Parathyroid adenoma (tissue), 2 donors: ENCODE data around the gene SHISA4.
"Not testable (repeated sequence)": the region's sequence is repeated elsewhere in the genome, so short reads cannot be mapped to it uniquely, and the experiment has no call there.

Experiments used
- H2AFZ ChIP-seq: fragments of 300-600 bp; sonication (generic); one replicate; pipeline ENCODE4 v1.7.0; 2017; ENCODE audit warnings: antibody characterized with exemption, mild to moderate bottlenecking
- H3K27ac ChIP-seq: fragments of 300-600 bp; sonication (generic); one replicate; pipeline ENCODE4 v1.7.0; 2017
- H3K27me3 ChIP-seq: fragments of 300-600 bp; sonication (generic); one replicate; pipeline ENCODE4 v1.7.0; 2017; ENCODE audit warnings: low read length; ENCODE audit not compliant: control insufficient read depth, insufficient read depth
- H3K36me3 ChIP-seq: fragments of 300-600 bp; sonication (generic); one replicate; pipeline ENCODE4 v1.7.0; 2017; ENCODE audit warnings: low read length; ENCODE audit not compliant: control insufficient read depth, insufficient read depth
- H3K4me1 ChIP-seq: fragments of 300-600 bp; sonication (generic); one replicate; pipeline ENCODE4 v1.7.0; 2017; ENCODE audit warnings: control low read depth
- H3K4me2 ChIP-seq: fragments of 300-600 bp; sonication (generic); one replicate; pipeline ENCODE4 v1.7.0; 2017; ENCODE audit warnings: low read length
- H3K4me3 ChIP-seq: fragments of 300-600 bp; sonication (generic); one replicate; pipeline ENCODE4 v1.7.0; 2017; ENCODE audit warnings: low read depth, low read length
- H3K79me2 ChIP-seq: fragments of 300-600 bp; sonication (generic); one replicate; pipeline ENCODE4 v1.7.0; 2017; ENCODE audit warnings: control low read depth
- H3K9ac ChIP-seq: fragments of 300-600 bp; sonication (generic); one replicate; pipeline ENCODE4 v1.7.0; 2017; ENCODE audit warnings: mild to moderate bottlenecking
- H3K9me3 ChIP-seq: fragments of 300-600 bp; sonication (generic); one replicate; pipeline ENCODE4 v1.7.0; 2017; ENCODE audit warnings: low read length; ENCODE audit not compliant: control insufficient read depth
- CTCF ChIP-seq: fragments of 300-600 bp; sonication (generic); IDR thresholded peaks from one replicate; pipeline ENCODE4 v1.7.0; 2017; ENCODE audit warnings: antibody characterized with exemption, mild to moderate bottlenecking
- donor health status: primary hyperparathyroidism.

The SHISA4 gene

GRCh38 chr1:201849372-201850052 is 39.2 kb upstream of the SHISA4 start:
- Histone ChIP-seq H3K27ac (no peak overlapping the region), H3K27me3 (no peaks in the 10 kb centered on the region), H3K36me3 (no peaks in the 10 kb centered on the region), H3K4me2 (no peak overlapping the region), H3K4me1 (no peaks in the 10 kb centered on the region), H2AFZ (no peak overlapping the region), H3K79me2 (no peaks in the 10 kb centered on the region), H3K9me3 (no peaks in the 10 kb centered on the region), H3K9ac (no peak overlapping the region), H3K4me3 (no peak overlapping the region)
- no peak for TF ChIP-seq CTCF

GRCh38 chr1:201850053-201850397 is 38.7 kb upstream of the SHISA4 start:
- no peaks in the 10 kb centered on the region for H3K4me1 ChIP-seq
- no peak for TF ChIP-seq CTCF
- H2AFZ ChIP-seq = no peak overlapping the region
- no peak overlapping the region for H3K4me3 ChIP-seq
- H3K27me3 ChIP-seq = no peaks in the 10 kb centered on the region
- H3K4me2 ChIP-seq = no peak overlapping the region
- no peaks in the 10 kb centered on the region for H3K36me3 ChIP-seq
- no peaks in the 10 kb centered on the region for H3K79me2 ChIP-seq
- no peak overlapping the region for H3K27ac ChIP-seq
- no peaks in the 10 kb centered on the region for H3K9me3 ChIP-seq
- no peak overlapping the region for H3K9ac ChIP-seq

GRCh38 chr1:201851949-201852348 is 36.7 kb upstream of the SHISA4 start:
- no peak for TF ChIP-seq CTCF
- no peak overlapping the region for H3K4me2 ChIP-seq
- no peak overlapping the region for H3K27ac ChIP-seq
- H3K9ac ChIP-seq = no peak overlapping the region
- H3K9me3 ChIP-seq = no peaks in the 10 kb centered on the region
- no peak overlapping the region for H2AFZ ChIP-seq
- H3K36me3 ChIP-seq = no peaks in the 10 kb centered on the region
- H3K27me3 ChIP-seq = no peaks in the 10 kb centered on the region
- no peak overlapping the region for H3K4me3 ChIP-seq
- H3K79me2 ChIP-seq = no peaks in the 10 kb centered on the region
- H3K4me1 ChIP-seq = no peaks in the 10 kb centered on the region

GRCh38 chr1:201856722-201857121 is 32.0 kb upstream of the SHISA4 start:
- not testable (repeated sequence) for H3K36me3 ChIP-seq, H3K4me3 ChIP-seq, H3K79me2 ChIP-seq, H3K4me1 ChIP-seq, H3K4me2 ChIP-seq, H3K27me3 ChIP-seq, H3K27ac ChIP-seq, H3K9me3 ChIP-seq, H2AFZ ChIP-seq, H3K9ac ChIP-seq

GRCh38 chr1:201859424-201859823 is 29.3 kb upstream of the SHISA4 start:
- TF ChIP-seq CTCF = no peak

More at GRCh38 chr1:201859424-201859823, 29.3 kb upstream of the SHISA4 start:
- Histone ChIP-seq H3K9me3 (no peaks in the 10 kb centered on the region), H3K4me3 (no peak overlapping the region), H3K9ac (no peak overlapping the region), H3K79me2 (no peaks in the 10 kb centered on the region), H3K36me3 (no peaks in the 10 kb centered on the region), H3K27ac (no peak overlapping the region), H2AFZ (no peak overlapping the region), H3K27me3 (no peaks in the 10 kb centered on the region), H3K4me1 (no peaks in the 10 kb centered on the region), H3K4me2 (no peak overlapping the region)
